WTC11 (cell line): ENCODE measurements around the gene EDDM13.

Experiments
- CREM ChIP-seq: sonication (generic); formaldehyde crosslinking; IDR thresholded peaks from 2 replicates; pipeline ENCODE4 v1.8.1; 2022; ENCODE audit warnings: mild to moderate bottlenecking, missing genetic modification reagents, moderate library complexity
- ESRRA ChIP-seq: sonication (generic); formaldehyde crosslinking; IDR thresholded peaks from 2 replicates; pipeline ENCODE4 v1.8.1; 2022; ENCODE audit warnings: mild to moderate bottlenecking, missing genetic modification reagents, borderline replicate concordance
- TF ChIP-seq, protein P1 (sequence below): fragments of 200-600 bp; IDR thresholded peaks from 2 replicates; pipeline ENCODE4 v1.8.0; 2022; ENCODE audit warnings: antibody characterized with exemption

DNA sequence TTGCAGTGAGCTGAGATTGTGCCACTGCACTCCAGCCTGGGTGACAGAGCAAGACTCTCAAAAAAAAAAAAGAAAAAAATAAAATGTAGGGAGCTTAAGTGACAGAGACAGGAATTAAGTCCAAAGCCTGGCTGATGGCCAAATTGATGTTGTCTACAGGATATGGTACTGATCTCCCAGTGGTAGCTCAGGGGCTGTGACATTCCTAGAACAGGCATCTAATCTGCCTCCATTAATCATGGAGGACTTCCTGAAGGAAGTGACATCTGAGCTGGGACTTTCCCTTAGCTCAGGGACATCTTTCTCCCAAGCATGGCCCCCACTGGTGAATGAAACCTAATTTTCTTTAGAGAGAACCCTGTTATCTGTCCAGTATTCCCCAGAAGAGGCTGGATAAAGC lies 11.4 kb upstream of the EDDM13 start:
- TF ChIP-seq CREM (no peak), ESRRA (no peak)
- TF ChIP-seq, protein P1, sequence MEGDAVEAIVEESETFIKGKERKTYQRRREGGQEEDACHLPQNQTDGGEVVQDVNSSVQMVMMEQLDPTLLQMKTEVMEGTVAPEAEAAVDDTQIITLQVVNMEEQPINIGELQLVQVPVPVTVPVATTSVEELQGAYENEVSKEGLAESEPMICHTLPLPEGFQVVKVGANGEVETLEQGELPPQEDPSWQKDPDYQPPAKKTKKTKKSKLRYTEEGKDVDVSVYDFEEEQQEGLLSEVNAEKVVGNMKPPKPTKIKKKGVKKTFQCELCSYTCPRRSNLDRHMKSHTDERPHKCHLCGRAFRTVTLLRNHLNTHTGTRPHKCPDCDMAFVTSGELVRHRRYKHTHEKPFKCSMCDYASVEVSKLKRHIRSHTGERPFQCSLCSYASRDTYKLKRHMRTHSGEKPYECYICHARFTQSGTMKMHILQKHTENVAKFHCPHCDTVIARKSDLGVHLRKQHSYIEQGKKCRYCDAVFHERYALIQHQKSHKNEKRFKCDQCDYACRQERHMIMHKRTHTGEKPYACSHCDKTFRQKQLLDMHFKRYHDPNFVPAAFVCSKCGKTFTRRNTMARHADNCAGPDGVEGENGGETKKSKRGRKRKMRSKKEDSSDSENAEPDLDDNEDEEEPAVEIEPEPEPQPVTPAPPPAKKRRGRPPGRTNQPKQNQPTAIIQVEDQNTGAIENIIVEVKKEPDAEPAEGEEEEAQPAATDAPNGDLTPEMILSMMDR = no peak
